ENCODE data around the gene SEPSECS. TPM values are rescaled to one million over a fixed set of nuclear protein-coding genes. Genes with fewer than 3 reads are reported as not detected.

Gene SEPSECS
- total and polyA plus RNA-seq, 9 of the 15 experiments (the other 6 are each of a cell fraction or from before 2014, with no cell fraction given), result 3.9 to 17.2 (median 7.9) TPM

GRCh38 chr4:25190407-25190806 lies 30.2 kb upstream of the SEPSECS start:
- no peaks in the 10 kb centered on the region for H3K9me1 ChIP-seq (ENCODE audit: control insufficient read depth, insufficient read depth, low read length)
- 3% methylated on average over 2 of the region's 2 CpGs for WGBS (ENCODE audit: insufficient coverage, low coverage, missing lambda C conversion rate)
- no peaks in the 10 kb centered on the region for H3K36me3 ChIP-seq (ENCODE audit: control insufficient read depth, insufficient read depth, low read length)
- ATAC-seq (peak; percentile 85), DNase-seq (ENCODE audit: extremely low read depth in 1 of 4, low spot score in 3 of 4) (peak in 2 of 4 experiments; percentile 25 to 42), FAIRE-seq (peak; percentile 66)
- no TSS peak for BruUV-seq (replicated peaks)
- H3K27me3 ChIP-seq (ENCODE audit: control insufficient read depth in 2 of 2, insufficient read depth in 2 of 2, low read length in 2 of 2), result no peaks in the 10 kb centered on the region
- intact Hi-C loops (cut with micrococcal nuclease), result no loop called here
- no peak overlapping the region for H3K9ac ChIP-seq (ENCODE audit: insufficient read depth in 1 of 2, low read depth in 2 of 2, low read length in 2 of 2)
- H3K4me2 ChIP-seq (ENCODE audit: insufficient read depth, low read length), result no peak overlapping the region
- in situ Hi-C loops (cut with MboI), result no loop called here
- POLR2A ChIA-PET, result no interaction called here
- H3K4me3 ChIP-seq, result no peak overlapping the region
- peak overlapping the region; percentile 3; the same call in 1 of the 2 replicates for H2AFZ ChIP-seq (ENCODE audit: low read depth, low read length)
- CTCF ChIA-PET (ENCODE audit: low intra/inter-chr PET ratio), result no interaction called here
- no peaks in the 10 kb centered on the region for H3K4me1 ChIP-seq (replicated peaks in 1 of 2; ENCODE audit: control insufficient read depth in 2 of 2, insufficient read depth in 2 of 2, low read length in 2 of 2)
- no peaks in the 10 kb centered on the region for H3K79me2 ChIP-seq (ENCODE audit: control insufficient read depth, insufficient read depth, low read length)
- no peak overlapping the region for H3K27ac ChIP-seq (ENCODE audit: extremely low read depth, low read depth, low read length)
- H3K9me3 ChIP-seq (replicated peaks; ENCODE audit: control insufficient read depth, insufficient read depth, low read depth, low read length), result no peaks in the 10 kb centered on the region
- no peaks in the 10 kb centered on the region for H4K20me1 ChIP-seq (replicated peaks; ENCODE audit: control insufficient read depth, insufficient read depth, low read length)
- no peak for TF ChIP-seq HDGF (IDR thresholded peaks at IDR 0.05)
- peak; percentile 53 for TF ChIP-seq TCF3 (CRISPR knock-in tag; IDR thresholded peaks at IDR 0.05)
- no peak for TF ChIP-seq XRCC4 (IDR thresholded peaks at IDR 0.05; ENCODE audit: extremely low read depth, insufficient read depth, insufficient read length)
- TF ChIP-seq CBFA2T2 (conservative IDR thresholded peaks at IDR 0.05), result no peak
- TF ChIP-seq RBM14 (IDR thresholded peaks at IDR 0.05; ENCODE audit: borderline replicate concordance, insufficient read depth, low read depth, low read length), result no peak
- TF ChIP-seq SPI1 (IDR thresholded peaks at IDR 0.05; ENCODE audit: borderline replicate concordance, low read depth, low read length), result no peak
- no peak for TF ChIP-seq POLR3A (IDR thresholded peaks at IDR 0.05; ENCODE audit: borderline replicate concordance, extremely low read depth, insufficient read depth, insufficient read length)
- TF ChIP-seq CCAR2 (IDR thresholded peaks at IDR 0.05; ENCODE audit: low read depth, low read length), result no peak
- no peak for TF ChIP-seq HSF4 (CRISPR knock-in tag; IDR thresholded peaks at IDR 0.05; ENCODE audit: borderline replicate concordance)
- no peak for TF ChIP-seq LEF1 (IDR thresholded peaks at IDR 0.05)
- no peak for TF ChIP-seq NUFIP1 (IDR thresholded peaks at IDR 0.05; ENCODE audit: partially characterized antibody)
- no peak for TF ChIP-seq KLF16 (IDR thresholded peaks at IDR 0.05)
- TF ChIP-seq BRF1 (IDR thresholded peaks at IDR 0.05; ENCODE audit: borderline replicate concordance, extremely low read depth, insufficient read length), result no peak
- TF ChIP-seq TEAD4 (IDR thresholded peaks at IDR 0.05; ENCODE audit: low read length), result peak; percentile 50; the same call in 1 of the 2 replicates
- no peak for TF ChIP-seq TEAD4 (CRISPR knock-in tag; IDR thresholded peaks at IDR 0.05; ENCODE audit: borderline replicate concordance)
- no peak for TF ChIP-seq BACH1 (tag; IDR thresholded peaks at IDR 0.05)
- TF ChIP-seq TAL1 (IDR thresholded peaks at IDR 0.05), result peak; percentile 15; the same call in 1 of the 2 replicates
- TF ChIP-seq ATF2 (CRISPR knock-in tag; IDR thresholded peaks at IDR 0.05), result no peak
- no peak for TF ChIP-seq ZNF507 (tag; conservative IDR thresholded peaks at IDR 0.05)
- no peak for TF ChIP-seq NCOA1 (IDR thresholded peaks at IDR 0.05; ENCODE audit: low read depth)
- no peak for TF ChIP-seq L3MBTL2 (IDR thresholded peaks at IDR 0.05)
- TF ChIP-seq CTCF (IDR thresholded peaks at IDR 0.05 in 2 of 3, conservative IDR thresholded peaks at IDR 0.05 in 1 of 3; ENCODE audit: insufficient read depth in 2 of 3, low read depth in 1 of 3, low read length in 3 of 3), result peak; percentile 24 to 50 (median 44); a peak in 3 of 6 replicates
- TF ChIP-seq ZNF696 (CRISPR knock-in tag; conservative IDR thresholded peaks at IDR 0.05), result no peak
- TF ChIP-seq TRIM24 (IDR thresholded peaks at IDR 0.05), result no peak
- no peak for TF ChIP-seq PURB (CRISPR knock-in tag; IDR thresholded peaks at IDR 0.05; ENCODE audit: low read depth)
